ENCODE data around the gene ANO3.

DNA sequence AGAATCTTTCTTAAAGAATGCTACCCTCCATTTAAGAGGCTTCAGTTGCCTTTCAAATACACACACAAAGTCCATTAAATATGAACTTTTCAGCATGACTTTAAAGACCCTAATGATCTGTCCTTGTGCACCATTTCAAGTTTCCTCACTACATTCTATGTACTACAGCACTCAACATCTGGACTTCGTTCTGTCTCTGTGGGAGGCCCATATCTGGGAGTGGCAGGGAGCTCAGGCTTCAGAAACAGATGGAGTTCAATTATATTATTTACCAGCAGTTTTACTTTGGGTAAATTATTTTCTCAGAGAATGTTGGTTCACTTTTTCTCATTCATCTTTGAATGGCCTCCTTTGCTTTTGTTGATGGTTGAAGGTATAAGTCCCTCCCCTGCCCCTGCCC is 67.4 kb downstream of the ANO3 start:
- TF ChIP-seq, protein P1, sequence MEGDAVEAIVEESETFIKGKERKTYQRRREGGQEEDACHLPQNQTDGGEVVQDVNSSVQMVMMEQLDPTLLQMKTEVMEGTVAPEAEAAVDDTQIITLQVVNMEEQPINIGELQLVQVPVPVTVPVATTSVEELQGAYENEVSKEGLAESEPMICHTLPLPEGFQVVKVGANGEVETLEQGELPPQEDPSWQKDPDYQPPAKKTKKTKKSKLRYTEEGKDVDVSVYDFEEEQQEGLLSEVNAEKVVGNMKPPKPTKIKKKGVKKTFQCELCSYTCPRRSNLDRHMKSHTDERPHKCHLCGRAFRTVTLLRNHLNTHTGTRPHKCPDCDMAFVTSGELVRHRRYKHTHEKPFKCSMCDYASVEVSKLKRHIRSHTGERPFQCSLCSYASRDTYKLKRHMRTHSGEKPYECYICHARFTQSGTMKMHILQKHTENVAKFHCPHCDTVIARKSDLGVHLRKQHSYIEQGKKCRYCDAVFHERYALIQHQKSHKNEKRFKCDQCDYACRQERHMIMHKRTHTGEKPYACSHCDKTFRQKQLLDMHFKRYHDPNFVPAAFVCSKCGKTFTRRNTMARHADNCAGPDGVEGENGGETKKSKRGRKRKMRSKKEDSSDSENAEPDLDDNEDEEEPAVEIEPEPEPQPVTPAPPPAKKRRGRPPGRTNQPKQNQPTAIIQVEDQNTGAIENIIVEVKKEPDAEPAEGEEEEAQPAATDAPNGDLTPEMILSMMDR (IDR thresholded peaks at IDR 0.05; ENCODE audit: extremely low read depth in 1 of 2, insufficient read depth in 1 of 2, low read depth in 1 of 2, low read length in 2 of 2) = no peak
- TF ChIP-seq POLR2A (IDR thresholded peaks at IDR 0.05; ENCODE audit: low read depth, low read length) (no peak), POLR2AphosphoS5 (IDR thresholded peaks at IDR 0.05; ENCODE audit: insufficient read depth, low read depth, low read length) (no peak), EZH2 (IDR thresholded peaks at IDR 0.05; ENCODE audit: borderline replicate concordance, low read depth, low read length, severe bottlenecking) (no peak), MYC (IDR thresholded peaks at IDR 0.05; ENCODE audit: low read depth, low read length) (no peak), JUN (IDR thresholded peaks at IDR 0.05; ENCODE audit: borderline replicate concordance, insufficient read depth, insufficient read length, low read depth) (no peak), GATA2 (IDR thresholded peaks at IDR 0.05; ENCODE audit: insufficient read depth, insufficient read length, low read depth, low read length) (no peak)
- TF ChIP-seq, protein P2, sequence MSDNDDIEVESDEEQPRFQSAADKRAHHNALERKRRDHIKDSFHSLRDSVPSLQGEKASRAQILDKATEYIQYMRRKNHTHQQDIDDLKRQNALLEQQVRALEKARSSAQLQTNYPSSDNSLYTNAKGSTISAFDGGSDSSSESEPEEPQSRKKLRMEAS (IDR thresholded peaks at IDR 0.05; ENCODE audit: insufficient read depth, insufficient read length) = no peak

All from endothelial cell of umbilical vein (primary cell).